Colonic mucosa (tissue), 4 donors: Measurements from ENCODE around the gene IL1RN. TPM values are rescaled to one million over a fixed set of nuclear protein-coding genes. Genes with fewer than 3 reads are reported as not detected.

Source experiments
- DNase-seq: peaks from one replicate; pipeline ENCODE4 v3.0.0-alpha.2; 2020
- H3K27ac ChIP-seq: fragments of 200-600 bp; one replicate; pipeline ENCODE4 v1.8.0; 2021
- H3K27me3 ChIP-seq: fragments of 200-600 bp; one replicate; pipeline ENCODE4 v1.8.0; 2021
- H3K36me3 ChIP-seq: fragments of 200-600 bp; one replicate; pipeline ENCODE4 v1.8.0; 2021
- H3K4me1 ChIP-seq: fragments of 200-600 bp; one replicate; pipeline ENCODE4 v1.8.0; 2021; ENCODE audit warnings: mild to moderate bottlenecking
- H3K4me3 ChIP-seq: fragments of 200-600 bp; one replicate; pipeline ENCODE4 v1.8.0; 2021
- H3K9ac ChIP-seq, 2 donors: one replicate each; pipeline ENCODE4 v1.7.0; 2013; ENCODE audit warnings: control low read depth in 2 of 2, low read depth in 2 of 2, low read length in 2 of 2
- H3K9me3 ChIP-seq: fragments of 200-600 bp; one replicate; pipeline ENCODE4 v1.8.0; 2021
- CTCF ChIP-seq: fragments of 200-600 bp; IDR thresholded peaks from one replicate; pipeline ENCODE4 v1.8.0; 2022; ENCODE audit warnings: antibody characterized with exemption, mild to moderate bottlenecking
- intact Hi-C: fragments of 100-400 bp; cut with DNase I; formaldehyde crosslinking; loops from one replicate; pipeline ENCODE4 v1.14.1; 2022
- total RNA-seq, 2 donors: library from RNA; stranded (reverse); fragmentation: NEBNext Ultra II Directional in 1 of 2; extraction: Animal tissue kit (Norgen Biotek cat#: 25700) in 1 of 2; gene quantifications; one replicate each; pipeline ENCODE4 v1.2.1, GENCODE V29; 2021
- donor health status: healthy.
- donor health status: DM: no; HTN: no; CAD: no.
- donor health status: DM: no; HTN: no; CAD: no.

Gene IL1RN
- total RNA-seq, 2 donors from 2014 or later: 1.5 to 6.0 TPM

GRCh38 chr2:113105047-113105785 is 22.2 kb upstream of the IL1RN start:
- H3K36me3 ChIP-seq: no peaks in the 10 kb centered on the region
- no peak for DNase-seq
- no peaks in the 10 kb centered on the region for H3K4me1 ChIP-seq
- intact Hi-C loops: no loop called here
- no peak for TF ChIP-seq CTCF
- no peak overlapping the region for H3K27ac ChIP-seq
- H3K9ac ChIP-seq: no peak overlapping the region
- no peaks in the 10 kb centered on the region for H3K9me3 ChIP-seq
- no peak overlapping the region for H3K4me3 ChIP-seq
- H3K27me3 ChIP-seq: no peaks in the 10 kb centered on the region

DNA sequence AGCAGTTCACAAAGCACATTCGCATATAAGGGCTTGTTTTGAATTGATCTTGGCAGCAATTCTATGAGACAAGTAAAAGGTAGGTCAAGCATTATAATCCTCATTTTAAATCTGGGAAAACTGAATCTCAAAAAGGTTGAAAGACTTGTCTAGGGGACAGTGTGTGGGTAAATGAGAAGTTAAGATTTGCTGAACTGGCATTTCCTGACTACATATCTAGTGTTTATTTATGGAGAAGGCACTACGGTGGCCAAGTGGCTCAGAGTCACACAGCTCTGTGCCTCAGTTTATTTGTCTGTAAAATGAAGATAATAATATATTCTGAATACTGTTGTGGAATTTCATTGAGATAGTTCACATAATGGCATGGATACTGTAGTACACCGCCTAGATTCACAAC is 16.3 kb upstream of the IL1RN start:
- no peaks in the 10 kb centered on the region for H3K36me3 ChIP-seq
- no peaks in the 10 kb centered on the region for H3K27me3 ChIP-seq
- no peak overlapping the region for H3K4me3 ChIP-seq
- DNase-seq: no peak
- no peak for TF ChIP-seq CTCF
- no peaks in the 10 kb centered on the region for H3K4me1 ChIP-seq
- H3K9me3 ChIP-seq: no peaks in the 10 kb centered on the region
- intact Hi-C loops: no loop called here
- no peak overlapping the region for H3K27ac ChIP-seq
- H3K9ac ChIP-seq: no peak overlapping the region

DNA sequence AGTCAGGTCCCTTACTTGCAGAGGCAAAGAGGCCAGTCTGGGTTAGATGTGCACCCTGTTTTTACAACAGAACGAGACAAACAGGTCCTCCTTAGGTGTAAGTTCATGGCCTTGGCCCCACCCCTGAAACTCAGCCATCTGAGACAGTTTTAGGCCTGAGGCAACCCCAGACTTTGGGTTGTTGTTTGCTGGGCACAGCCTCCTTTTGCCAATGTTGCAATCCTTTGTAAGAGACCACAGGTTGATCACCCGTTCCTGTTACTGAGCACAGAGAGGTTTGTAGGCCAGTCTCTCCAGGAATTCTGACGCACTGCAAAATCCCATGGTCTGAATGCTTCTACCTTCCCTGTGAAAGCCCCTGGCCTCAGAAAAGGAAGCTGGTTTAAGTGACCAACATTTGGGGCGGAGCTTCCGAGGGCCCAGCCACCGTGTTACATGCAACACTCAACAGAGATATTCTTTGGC is 15.5 kb upstream of the IL1RN start:
- Histone ChIP-seq H3K4me1 (no peaks in the 10 kb centered on the region), H3K27me3 (no peaks in the 10 kb centered on the region), H3K36me3 (no peaks in the 10 kb centered on the region), H3K9ac (no peak overlapping the region), H3K27ac (no peak overlapping the region), H3K4me3 (no peak overlapping the region), H3K9me3 (no peaks in the 10 kb centered on the region)
- intact Hi-C loops: no loop called here
- no peak for DNase-seq
- TF ChIP-seq CTCF: no peak

DNA sequence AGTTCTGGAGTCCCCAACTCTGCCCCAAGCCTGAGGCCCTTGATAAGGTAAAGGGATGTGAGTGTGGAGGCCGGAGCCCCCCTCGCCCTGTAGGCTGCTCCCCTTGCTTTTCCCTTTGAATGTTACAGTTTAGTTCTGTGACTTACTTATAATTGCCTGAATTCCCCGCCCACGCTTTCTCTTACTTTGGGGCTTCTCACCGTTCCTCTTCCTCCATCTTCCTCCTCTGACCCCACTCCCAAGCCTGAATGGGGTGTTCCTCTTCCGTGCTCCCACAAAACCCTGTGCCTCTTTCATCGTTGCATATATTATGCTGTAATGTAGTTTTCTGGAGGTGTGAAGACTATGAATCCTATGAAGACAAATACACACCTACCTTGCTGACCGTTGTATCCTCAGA is 15.0 kb upstream of the IL1RN start:
- Histone ChIP-seq H3K4me1 (no peaks in the 10 kb centered on the region), H3K27me3 (no peaks in the 10 kb centered on the region), H3K9ac (no peak overlapping the region), H3K27ac (no peak overlapping the region), H3K4me3 (no peak overlapping the region), H3K36me3 (no peaks in the 10 kb centered on the region), H3K9me3 (no peaks in the 10 kb centered on the region)
- no peak for TF ChIP-seq CTCF
- no peak for DNase-seq
- intact Hi-C loops: no loop called here

DNA sequence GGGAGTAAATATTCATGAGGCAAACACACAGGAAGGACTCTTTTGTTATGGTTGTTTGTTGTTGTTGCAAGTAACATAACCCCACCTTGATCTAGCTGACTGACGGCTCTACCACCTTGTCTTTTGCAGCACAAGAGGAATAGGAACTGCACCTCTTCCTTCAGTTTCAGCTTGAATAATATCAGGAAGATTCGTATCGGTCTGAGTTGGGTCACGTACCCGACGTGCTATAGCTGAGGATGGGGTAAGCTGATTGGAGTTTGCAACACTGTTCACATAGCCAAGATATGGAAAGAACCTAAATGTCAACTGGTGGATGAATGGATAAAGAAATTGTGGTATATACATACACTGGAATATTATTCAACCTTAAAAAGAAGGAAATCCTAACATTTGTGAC is 14.5 kb upstream of the IL1RN start:
- TF ChIP-seq CTCF: no peak
- intact Hi-C loops: no loop called here
- no peak for DNase-seq
- Histone ChIP-seq H3K36me3 (no peaks in the 10 kb centered on the region), H3K9me3 (no peaks in the 10 kb centered on the region), H3K27me3 (no peaks in the 10 kb centered on the region), H3K27ac (no peak overlapping the region), H3K9ac (no peak overlapping the region), H3K4me3 (no peak overlapping the region), H3K4me1 (no peaks in the 10 kb centered on the region)
